SK-N-MC (cell line): ENCODE results near the gene TUBD1.
"Not testable (repeated sequence)": the region's sequence is repeated elsewhere in the genome, so short reads cannot be mapped to it uniquely, and the experiment has no call there.

Experiments
- EZH2 ChIP-seq: fragments of 200-600 bp; sonication (generic); IDR thresholded peaks from one replicate; pipeline ENCODE4 v1.6.1; 2017; ENCODE audit warnings: antibody characterized with exemption
- FOXP2 ChIP-seq: optimal IDR thresholded peaks from 2 replicates; pipeline ENCODE3; 2011; ENCODE audit warnings: mild to moderate bottlenecking, moderate library complexity; ENCODE audit not compliant: insufficient read depth; ENCODE audit errors: extremely low read length, control extremely low read depth
- POLR2AphosphoS5 ChIP-seq: IDR thresholded peaks from 2 replicates; pipeline ENCODE4 v1.6.1; 2012; ENCODE audit warnings: mild to moderate bottlenecking, low read depth, low read length, borderline replicate concordance

GRCh38 chr17:59930768-59931167, 38.0 kb upstream of the TUBD1 start:
- not testable (repeated sequence) for TF ChIP-seq EZH2, POLR2AphosphoS5, FOXP2
